NCI-H1092 treated with DMSO at 0.1 percent for 48 hours (cell line): Measurements from ENCODE around the gene CDHR5.
"Not testable (repeated sequence)": the region's sequence is repeated elsewhere in the genome, so short reads cannot be mapped to it uniquely, and the experiment has no call there.

Source experiments
- DNase-seq: peaks from one replicate; lab custom pipeline; 2025; lab: John Stamatoyannopoulos, UW

The CDHR5 gene

GRCh38 chr11:586376-587316 lies 38.1 kb downstream of the CDHR5 start:
- DNase-seq = no peak

GRCh38 chr11:584287-584686 lies 40.5 kb downstream of the CDHR5 start:
- DNase-seq = no peak

- no peak for DNase-seq
Measured at GRCh38 chr11:581752-582151, 43.0 kb downstream of the CDHR5 start.

GRCh38 chr11:581342-581741 lies 43.4 kb downstream of the CDHR5 start:
- no peak for DNase-seq

- DNase-seq = no peak
Measured at GRCh38 chr11:579830-580601, 44.7 kb downstream of the CDHR5 start.

- DNase-seq = no peak
Measured at GRCh38 chr11:578276-579035, 46.3 kb downstream of the CDHR5 start.

GRCh38 chr11:577611-577894 lies 47.2 kb downstream of the CDHR5 start:
- no peak for DNase-seq

- DNase-seq = no peak
Measured at GRCh38 chr11:576811-577610, 47.7 kb downstream of the CDHR5 start.

- DNase-seq = peak; percentile 98
Measured at GRCh38 chr11:575996-576768, 48.6 kb downstream of the CDHR5 start, which contains the start of gene PHRF1. Gene PHRF1 (plus strand): TSS chr11:576470. CDS start chr11:581513, 5,043 bp downstream.

- peak; percentile 79 for DNase-seq
Measured at GRCh38 chr11:575313-575995, 49.3 kb downstream of the CDHR5 start.

GRCh38 chr11:574632-575312 lies 50.0 kb downstream of the CDHR5 start:
- DNase-seq = peak; percentile 40

- DNase-seq = not testable (repeated sequence)
Measured at GRCh38 chr11:574031-574570, 50.7 kb downstream of the CDHR5 start.

- DNase-seq = no peak
Measured at GRCh38 chr11:573146-573759, 51.5 kb downstream of the CDHR5 start.

GRCh38 chr11:571802-572185 lies 53.0 kb downstream of the CDHR5 start:
- DNase-seq = no peak

GRCh38 chr11:569158-569885 lies 55.4 kb downstream of the CDHR5 start:
- no peak for DNase-seq

GRCh38 chr11:568306-569157 lies 56.2 kb downstream of the CDHR5 start:
- peak; percentile 93 for DNase-seq

- no peak for DNase-seq
Measured at GRCh38 chr11:567629-568292, 57.0 kb downstream of the CDHR5 start.
